ENCODE results near the gene PCDH9. TPM values are rescaled to one million over a fixed set of nuclear protein-coding genes. Genes with fewer than 3 reads are reported as not detected.
"Not testable (repeated sequence)": the region's sequence is repeated elsewhere in the genome, so short reads cannot be mapped to it uniquely, and the experiment has no call there.

PCDH9 gene
- total RNA-seq, 1 donor from 2014 or later, result 6.8 TPM

DNA sequence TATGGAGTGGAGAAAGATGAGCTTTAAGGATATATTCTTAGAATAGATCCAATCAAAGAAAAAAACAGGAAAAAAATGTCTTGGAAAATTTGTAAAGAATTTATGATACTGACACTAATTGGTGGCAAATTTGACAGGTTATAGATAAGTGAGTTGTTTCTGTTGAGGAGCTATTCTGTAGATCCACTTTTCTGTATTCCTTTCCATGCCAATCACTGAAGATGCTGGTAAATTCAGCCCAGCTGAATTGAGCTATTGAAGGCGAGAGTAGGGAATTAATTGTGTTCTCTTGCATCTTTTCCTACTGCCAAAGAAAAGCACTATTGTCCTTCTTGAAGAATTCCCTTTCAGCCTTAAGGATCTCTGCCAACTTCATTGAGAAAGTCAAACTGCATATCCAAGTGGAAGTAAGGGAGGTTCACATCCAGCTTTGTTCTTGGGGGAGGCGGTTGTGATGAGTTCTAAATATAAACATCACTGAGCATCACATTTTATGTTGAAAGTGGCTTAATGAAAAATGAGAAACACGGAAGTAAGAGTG is 113.1 kb downstream of the PCDH9 start:
- H3K27me3 ChIP-seq (ENCODE audit: control insufficient read depth in 3 of 3, insufficient read depth in 3 of 3, low read length in 3 of 3), result no peaks in the 10 kb centered on the region

DNA sequence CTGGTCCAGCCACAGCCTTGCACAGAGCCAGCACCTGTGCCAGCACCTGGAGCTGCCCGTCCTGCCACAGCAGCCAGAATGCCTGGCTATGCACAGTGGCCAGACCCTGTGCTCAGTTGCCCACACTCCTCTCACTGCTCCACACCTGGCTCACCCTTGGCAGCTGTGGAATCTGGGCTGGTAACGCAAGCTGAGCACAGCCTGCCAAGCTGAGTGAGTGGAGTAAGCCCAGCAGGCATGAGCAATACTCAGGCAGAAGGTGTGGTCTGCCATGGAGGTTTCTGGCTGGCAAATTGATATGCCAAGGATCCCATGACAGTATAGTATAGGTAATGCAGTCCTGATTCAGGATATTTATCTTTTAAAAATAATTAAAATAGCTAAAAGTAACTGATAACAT is 122.2 kb downstream of the PCDH9 start:
- Histone ChIP-seq H3K9me3 (ENCODE audit: control insufficient read depth in 3 of 3, low read length in 3 of 3) (peaks cover 0 to 6% (median 0%) of the 10 kb centered on the region in 3 donors), H3K4me1 (ENCODE audit: control insufficient read depth in 3 of 3, insufficient read depth in 3 of 3, low read length in 3 of 3) (no peaks in the 10 kb centered on the region), H3K36me3 (ENCODE audit: control insufficient read depth in 3 of 3, insufficient read depth in 3 of 3, low read length in 3 of 3) (no peaks in the 10 kb centered on the region), H3K9ac (ENCODE audit: low read depth in 1 of 3, low read length in 3 of 3) (no peak overlapping the region), H3K4me3 (ENCODE audit: low read length in 3 of 3) (no peak overlapping the region), H3K27ac (ENCODE audit: low read depth, low read length) (no peak overlapping the region), H3K27me3 (ENCODE audit: control insufficient read depth in 3 of 3, insufficient read depth in 3 of 3, low read length in 3 of 3) (no peaks in the 10 kb centered on the region)

More for the DNA sequence above, 113.1 kb downstream of the PCDH9 start:
- no peak overlapping the region for H3K4me3 ChIP-seq (ENCODE audit: low read length in 3 of 3)
- H3K9ac ChIP-seq (ENCODE audit: low read depth in 1 of 3, low read length in 3 of 3), result no peak overlapping the region
- no peak overlapping the region for H3K27ac ChIP-seq (ENCODE audit: low read depth, low read length)
- no peaks in the 10 kb centered on the region for H3K4me1 ChIP-seq (ENCODE audit: control insufficient read depth in 3 of 3, insufficient read depth in 3 of 3, low read length in 3 of 3)
- H3K9me3 ChIP-seq (ENCODE audit: control insufficient read depth in 3 of 3, low read length in 3 of 3), result no peaks in the 10 kb centered on the region
- no peaks in the 10 kb centered on the region for H3K36me3 ChIP-seq (ENCODE audit: control insufficient read depth in 3 of 3, insufficient read depth in 3 of 3, low read length in 3 of 3)

DNA sequence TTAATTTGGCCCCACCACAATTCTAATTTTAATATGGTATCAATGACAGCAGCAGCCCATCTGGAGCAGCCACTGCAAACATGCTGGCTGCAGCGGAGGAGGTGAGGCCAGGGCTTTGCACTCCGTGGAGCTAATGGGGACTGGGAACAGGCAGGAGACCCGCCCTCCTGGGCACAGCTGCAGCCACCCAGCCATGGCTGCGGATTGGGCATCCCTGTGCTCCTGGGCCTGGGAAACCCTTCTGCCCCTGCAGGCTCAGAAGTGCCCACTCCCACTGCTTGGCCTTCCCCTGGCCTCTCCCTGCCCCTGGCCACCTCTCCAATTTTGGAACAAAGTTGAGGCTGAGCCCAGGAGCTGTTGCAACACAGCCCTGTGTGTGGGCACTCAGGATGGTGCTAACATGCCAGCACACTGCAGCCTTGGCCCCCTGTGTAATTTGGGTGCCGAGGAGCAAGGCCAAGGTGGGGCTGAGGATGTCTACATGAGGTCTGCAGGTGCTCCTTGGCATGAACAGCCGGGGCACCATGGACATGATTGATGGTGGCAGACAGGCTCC is 123.6 kb downstream of the PCDH9 start:
- no peak overlapping the region for H3K9ac ChIP-seq (ENCODE audit: low read depth in 1 of 3, low read length in 3 of 3)
- no peak overlapping the region for H3K4me3 ChIP-seq (ENCODE audit: low read length in 3 of 3)
- no peaks in the 10 kb centered on the region for H3K4me1 ChIP-seq (ENCODE audit: control insufficient read depth in 3 of 3, insufficient read depth in 3 of 3, low read length in 3 of 3)
- no peaks in the 10 kb centered on the region for H3K36me3 ChIP-seq (ENCODE audit: control insufficient read depth in 3 of 3, insufficient read depth in 3 of 3, low read length in 3 of 3)
- H3K9me3 ChIP-seq (ENCODE audit: control insufficient read depth in 3 of 3, low read length in 3 of 3), result peaks cover 0 to 6% (median 0%) of the 10 kb centered on the region in 3 donors
- no peak overlapping the region for H3K27ac ChIP-seq (ENCODE audit: low read depth, low read length)
- no peaks in the 10 kb centered on the region for H3K27me3 ChIP-seq (ENCODE audit: control insufficient read depth in 3 of 3, insufficient read depth in 3 of 3, low read length in 3 of 3)

DNA sequence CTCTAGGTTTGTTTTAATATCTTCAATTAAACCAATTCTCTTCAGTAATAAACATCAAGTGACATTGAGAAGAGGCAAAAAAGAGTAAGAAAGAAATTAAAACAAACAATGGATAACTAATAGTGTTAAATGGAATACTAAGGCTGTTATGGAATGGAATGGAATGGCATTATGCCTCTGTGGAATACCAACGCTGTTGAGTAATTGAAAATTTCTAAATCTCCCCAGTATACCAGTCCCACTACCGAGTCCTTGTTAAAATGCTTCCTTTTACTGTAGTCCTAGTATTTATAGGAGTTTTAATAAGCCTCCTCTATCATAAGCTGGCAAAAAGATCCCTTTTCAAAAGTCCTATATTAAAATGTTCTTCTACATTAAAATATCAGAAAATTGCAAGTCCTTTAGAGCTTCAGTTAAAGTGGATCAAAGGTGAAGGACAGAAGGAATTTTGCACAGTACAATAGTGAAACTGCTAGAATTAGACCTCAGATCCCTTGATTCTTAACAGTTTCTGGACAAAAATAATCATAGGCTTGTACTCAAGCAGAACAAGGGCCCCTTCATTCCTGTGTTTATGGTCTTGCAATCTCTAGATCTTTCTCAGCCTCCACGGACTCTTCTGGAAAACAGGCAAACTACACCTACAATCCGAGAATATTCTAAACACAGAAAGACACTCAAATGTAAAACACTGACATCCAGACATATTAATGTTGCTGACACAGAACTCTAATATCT is 128.2 kb downstream of the PCDH9 start:
- H3K27ac ChIP-seq (ENCODE audit: low read depth, low read length), result no peak overlapping the region
- H3K36me3 ChIP-seq (ENCODE audit: control insufficient read depth in 3 of 3, insufficient read depth in 3 of 3, low read length in 3 of 3), result no peaks in the 10 kb centered on the region
- H3K4me3 ChIP-seq (ENCODE audit: low read length in 3 of 3), result no peak overlapping the region
- H3K4me1 ChIP-seq (ENCODE audit: control insufficient read depth in 3 of 3, insufficient read depth in 3 of 3, low read length in 3 of 3), result no peaks in the 10 kb centered on the region
- H3K27me3 ChIP-seq (ENCODE audit: control insufficient read depth in 3 of 3, insufficient read depth in 3 of 3, low read length in 3 of 3), result no peaks in the 10 kb centered on the region
- H3K9ac ChIP-seq (ENCODE audit: low read depth in 1 of 3, low read length in 3 of 3), result no peak overlapping the region
- no peaks in the 10 kb centered on the region for H3K9me3 ChIP-seq (ENCODE audit: control insufficient read depth in 3 of 3, low read length in 3 of 3)

DNA sequence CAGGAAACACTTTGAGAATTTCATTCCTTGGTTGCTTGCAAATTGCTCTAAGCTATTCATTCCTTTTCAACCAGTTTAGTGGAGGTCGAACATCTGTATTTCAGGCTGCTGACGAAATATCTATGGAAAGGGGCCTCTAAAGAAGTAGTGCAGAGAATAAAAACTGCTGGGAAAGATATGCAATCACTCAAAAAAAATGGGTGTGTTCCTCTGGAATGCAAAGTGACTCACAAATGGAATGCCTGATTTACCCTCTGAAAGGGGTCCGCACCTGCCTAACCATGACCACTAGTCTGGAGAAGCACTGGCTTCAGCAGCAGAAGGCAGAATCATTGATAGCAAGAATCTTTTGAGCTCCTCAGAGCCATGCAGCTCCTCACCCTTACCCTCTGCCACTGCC is 129.4 kb downstream of the PCDH9 start:
- H3K36me3 ChIP-seq (ENCODE audit: control insufficient read depth in 3 of 3, insufficient read depth in 3 of 3, low read length in 3 of 3), result no peaks in the 10 kb centered on the region
- H3K27me3 ChIP-seq (ENCODE audit: control insufficient read depth in 3 of 3, insufficient read depth in 3 of 3, low read length in 3 of 3), result no peaks in the 10 kb centered on the region
- H3K9me3 ChIP-seq (ENCODE audit: control insufficient read depth in 3 of 3, low read length in 3 of 3), result no peaks in the 10 kb centered on the region
- H3K9ac ChIP-seq (ENCODE audit: low read depth in 1 of 3, low read length in 3 of 3), result no peak overlapping the region
- no peak overlapping the region for H3K4me3 ChIP-seq (ENCODE audit: low read length in 3 of 3)
- no peak overlapping the region for H3K27ac ChIP-seq (ENCODE audit: low read depth, low read length)
- no peaks in the 10 kb centered on the region for H3K4me1 ChIP-seq (ENCODE audit: control insufficient read depth in 3 of 3, insufficient read depth in 3 of 3, low read length in 3 of 3)

DNA sequence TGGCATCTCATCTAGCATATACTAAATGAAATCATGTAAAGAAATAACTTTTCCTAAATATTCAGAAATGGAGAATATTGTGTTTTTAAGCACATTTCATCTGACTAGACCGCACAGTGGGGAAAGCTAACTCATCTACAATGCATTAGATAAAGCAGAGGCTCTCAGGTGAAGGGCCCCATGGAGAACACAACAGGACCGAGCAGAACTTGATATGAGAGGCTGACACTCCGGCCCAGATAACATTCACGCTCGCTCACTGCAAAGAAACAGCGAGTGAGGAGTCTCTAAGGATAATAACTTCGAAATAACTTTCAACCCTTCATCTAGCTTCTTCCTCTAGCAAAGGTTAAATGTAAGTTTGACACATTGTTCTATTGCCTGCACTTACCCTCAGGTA is 130.6 kb downstream of the PCDH9 start:
- Histone ChIP-seq H3K4me3 (ENCODE audit: low read length in 3 of 3) (no peak overlapping the region), H3K27me3 (ENCODE audit: control insufficient read depth in 3 of 3, insufficient read depth in 3 of 3, low read length in 3 of 3) (no peaks in the 10 kb centered on the region), H3K9me3 (ENCODE audit: control insufficient read depth in 3 of 3, low read length in 3 of 3) (no peaks in the 10 kb centered on the region), H3K4me1 (ENCODE audit: control insufficient read depth in 3 of 3, insufficient read depth in 3 of 3, low read length in 3 of 3) (no peaks in the 10 kb centered on the region), H3K9ac (ENCODE audit: low read depth in 1 of 3, low read length in 3 of 3) (no peak overlapping the region), H3K27ac (ENCODE audit: low read depth, low read length) (no peak overlapping the region), H3K36me3 (ENCODE audit: control insufficient read depth in 3 of 3, insufficient read depth in 3 of 3, low read length in 3 of 3) (no peaks in the 10 kb centered on the region)

DNA sequence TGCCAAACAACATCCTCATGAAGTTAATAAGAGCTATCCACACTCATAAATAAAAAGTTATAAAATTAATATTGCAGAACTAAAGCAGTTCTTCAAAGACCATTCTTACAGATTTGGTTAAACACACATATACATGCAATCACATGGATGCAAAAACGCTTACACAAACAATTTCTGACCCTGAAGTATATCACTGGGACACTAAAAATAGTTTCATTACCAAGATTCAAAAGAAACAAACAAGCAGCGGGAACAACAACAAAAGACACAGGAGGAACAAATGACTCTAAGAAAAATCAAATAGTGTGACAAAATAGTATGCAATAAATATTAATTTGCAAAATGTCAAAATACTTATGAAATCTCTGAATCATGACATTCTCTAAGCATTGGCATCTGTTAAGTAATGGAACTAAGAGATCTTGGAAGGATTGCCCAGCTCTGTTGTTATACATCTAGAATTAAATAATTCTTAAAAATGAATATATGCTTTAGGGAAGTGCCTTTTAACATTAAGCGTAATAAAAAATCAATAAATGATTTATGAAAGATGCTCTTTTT is 132.2 kb downstream of the PCDH9 start:
- Histone ChIP-seq H3K4me1 (ENCODE audit: control insufficient read depth in 3 of 3, insufficient read depth in 3 of 3, low read length in 3 of 3) (no peaks in the 10 kb centered on the region), H3K4me3 (ENCODE audit: low read length in 3 of 3) (no peak overlapping the region)

DNA sequence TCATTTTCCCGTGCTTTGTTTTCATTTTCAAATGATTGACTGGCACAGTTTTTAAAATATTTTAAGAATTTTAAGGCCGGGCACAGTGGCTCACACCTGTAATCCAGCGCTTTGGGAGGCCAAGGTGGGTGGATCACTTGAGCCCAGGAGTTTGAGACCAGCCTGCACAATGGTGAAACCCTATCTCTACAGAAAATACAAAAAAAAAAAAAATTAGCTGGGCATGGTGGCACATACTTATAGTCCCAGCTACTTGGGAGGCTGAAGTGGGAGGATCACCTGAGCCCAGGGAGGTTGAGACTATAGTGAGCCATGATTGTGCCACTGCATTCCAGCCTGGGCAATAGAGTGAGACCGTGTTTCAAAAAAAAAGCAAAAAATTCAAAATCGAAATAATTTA is 133.2 kb downstream of the PCDH9 start:
- H3K9me3 ChIP-seq (ENCODE audit: control insufficient read depth in 3 of 3, low read length in 3 of 3); H3K27ac ChIP-seq (ENCODE audit: low read depth, low read length): not testable (repeated sequence)

More for the DNA sequence above, 132.2 kb downstream of the PCDH9 start:
- H3K27ac ChIP-seq (ENCODE audit: low read depth, low read length), result no peak overlapping the region
- H3K36me3 ChIP-seq (ENCODE audit: control insufficient read depth in 3 of 3, insufficient read depth in 3 of 3, low read length in 3 of 3), result no peaks in the 10 kb centered on the region
- H3K9ac ChIP-seq (ENCODE audit: low read depth in 1 of 3, low read length in 3 of 3), result no peak overlapping the region
- H3K9me3 ChIP-seq (ENCODE audit: control insufficient read depth in 3 of 3, low read length in 3 of 3), result no peaks in the 10 kb centered on the region
- no peaks in the 10 kb centered on the region for H3K27me3 ChIP-seq (ENCODE audit: control insufficient read depth in 3 of 3, insufficient read depth in 3 of 3, low read length in 3 of 3)

DNA sequence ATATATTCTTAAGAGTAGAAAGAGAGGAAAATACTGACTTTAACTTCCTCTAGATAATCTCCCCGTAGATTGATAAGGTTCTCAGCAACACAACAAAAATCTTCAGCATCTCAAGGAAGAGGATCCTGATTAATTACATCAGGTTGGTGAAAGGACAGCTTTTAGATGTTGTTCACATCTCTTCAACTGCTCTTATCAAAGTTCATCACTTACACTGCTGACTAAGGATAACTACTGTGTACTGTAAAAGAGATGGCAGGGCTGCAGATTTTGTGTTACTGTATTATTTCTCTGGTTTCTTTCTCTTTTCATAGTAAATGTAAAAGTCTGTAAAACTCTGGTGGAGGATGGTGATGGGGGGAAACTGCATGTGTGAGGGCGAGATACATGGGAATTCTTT is 133.7 kb downstream of the PCDH9 start:
- Histone ChIP-seq H3K27me3 (ENCODE audit: control insufficient read depth in 3 of 3, insufficient read depth in 3 of 3, low read length in 3 of 3) (no peaks in the 10 kb centered on the region), H3K4me3 (ENCODE audit: low read length in 3 of 3) (no peak overlapping the region), H3K27ac (ENCODE audit: low read depth, low read length) (no peak overlapping the region), H3K9me3 (ENCODE audit: control insufficient read depth in 3 of 3, low read length in 3 of 3) (no peaks in the 10 kb centered on the region), H3K36me3 (ENCODE audit: control insufficient read depth in 3 of 3, insufficient read depth in 3 of 3, low read length in 3 of 3) (no peaks in the 10 kb centered on the region), H3K9ac (ENCODE audit: low read depth in 1 of 3, low read length in 3 of 3) (no peak overlapping the region), H3K4me1 (ENCODE audit: control insufficient read depth in 3 of 3, insufficient read depth in 3 of 3, low read length in 3 of 3) (no peaks in the 10 kb centered on the region)

More for the DNA sequence above, 133.2 kb downstream of the PCDH9 start:
- not testable (repeated sequence) for H3K27me3 ChIP-seq (ENCODE audit: control insufficient read depth in 3 of 3, insufficient read depth in 3 of 3, low read length in 3 of 3); H3K4me3 ChIP-seq (ENCODE audit: low read length in 3 of 3); H3K36me3 ChIP-seq (ENCODE audit: control insufficient read depth in 3 of 3, insufficient read depth in 3 of 3, low read length in 3 of 3); H3K4me1 ChIP-seq (ENCODE audit: control insufficient read depth in 3 of 3, insufficient read depth in 3 of 3, low read length in 3 of 3); H3K9ac ChIP-seq (ENCODE audit: low read depth in 1 of 3, low read length in 3 of 3)

DNA sequence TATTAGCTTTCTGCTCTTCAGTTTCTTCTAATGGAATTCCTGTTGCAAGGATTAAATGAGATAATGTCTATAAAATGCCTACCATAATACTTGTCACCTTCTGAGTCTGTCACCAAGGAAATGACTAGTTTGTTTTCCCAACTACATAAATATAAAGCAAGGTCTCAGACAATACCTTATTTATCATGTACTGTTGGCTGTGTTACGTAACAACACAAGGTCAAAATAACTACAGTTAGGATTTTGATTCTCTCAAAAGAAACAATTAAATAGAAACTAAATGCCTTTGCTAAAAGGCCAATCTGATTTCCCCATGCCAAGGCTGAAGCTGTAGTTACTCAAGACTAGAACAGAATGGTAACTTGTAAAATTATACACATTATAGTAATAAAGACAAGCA is 134.5 kb downstream of the PCDH9 start:
- Histone ChIP-seq H3K9ac (ENCODE audit: low read depth in 1 of 3, low read length in 3 of 3) (no peak overlapping the region), H3K27me3 (ENCODE audit: control insufficient read depth in 3 of 3, insufficient read depth in 3 of 3, low read length in 3 of 3) (no peaks in the 10 kb centered on the region), H3K4me3 (ENCODE audit: low read length in 3 of 3) (no peak overlapping the region), H3K27ac (ENCODE audit: low read depth, low read length) (no peak overlapping the region), H3K4me1 (ENCODE audit: control insufficient read depth in 3 of 3, insufficient read depth in 3 of 3, low read length in 3 of 3) (no peaks in the 10 kb centered on the region), H3K36me3 (ENCODE audit: control insufficient read depth in 3 of 3, insufficient read depth in 3 of 3, low read length in 3 of 3) (no peaks in the 10 kb centered on the region), H3K9me3 (ENCODE audit: control insufficient read depth in 3 of 3, low read length in 3 of 3) (no peaks in the 10 kb centered on the region)
